KBM-7 (cell line): ENCODE measurements around the gene ELMO3.

ENCODE experiments used
- DNase-seq: peaks from one replicate; pipeline ENCODE4 v3.0.0-alpha.2; 2015
- in situ Hi-C: fragments of 300-500 bp; cut with MboI; formaldehyde crosslinking; loops from 2 replicates; pipeline ENCODE4 v1.14.3; 2020; ENCODE audit warnings: low sequenced_read_pairs, low pct_unique_long_range_greater_than_20kb, mixed read lengths

Gene ELMO3

GRCh38 chr16:67177743-67178699 is 20.9 kb upstream of the ELMO3 start:
- in situ Hi-C loops, result no loop called here
- DNase-seq, result no peak

GRCh38 chr16:67179421-67180080 is 19.4 kb upstream of the ELMO3 start:
- DNase-seq, result peak; percentile 25
- in situ Hi-C loops, result no loop called here

GRCh38 chr16:67180166-67180565 is 18.8 kb upstream of the ELMO3 start:
- in situ Hi-C loops, result no loop called here
- DNase-seq, result no peak

DNA sequence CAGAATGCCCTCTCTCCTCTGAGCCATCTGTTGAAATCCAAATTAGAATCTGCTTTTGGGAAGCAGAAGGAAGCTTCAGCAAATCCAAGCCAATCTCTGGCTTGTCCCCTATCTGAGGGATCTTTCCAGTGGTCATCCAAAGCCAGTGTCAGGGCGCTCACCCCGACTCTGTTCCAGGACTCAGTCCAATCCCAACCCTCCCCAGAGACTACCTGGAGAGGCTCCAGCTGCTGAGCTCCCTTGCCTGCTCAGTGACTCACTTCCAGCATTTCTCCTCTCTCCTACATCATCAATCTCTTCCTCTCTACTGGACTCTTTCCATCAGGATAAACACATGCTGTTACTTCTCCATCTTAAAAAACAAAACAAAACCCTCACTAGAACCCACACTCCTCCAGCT is 17.6 kb upstream of the ELMO3 start:
- in situ Hi-C loops, result no loop called here

GRCh38 chr16:67182288-67182687 is 16.6 kb upstream of the ELMO3 start:
- in situ Hi-C loops, result no loop called here
- DNase-seq, result peak; percentile 27

More for the DNA sequence above, 17.6 kb upstream of the ELMO3 start:
- DNase-seq, result no peak

GRCh38 chr16:67183284-67183626 is 15.7 kb upstream of the ELMO3 start:
- in situ Hi-C loops, result no loop called here

DNA sequence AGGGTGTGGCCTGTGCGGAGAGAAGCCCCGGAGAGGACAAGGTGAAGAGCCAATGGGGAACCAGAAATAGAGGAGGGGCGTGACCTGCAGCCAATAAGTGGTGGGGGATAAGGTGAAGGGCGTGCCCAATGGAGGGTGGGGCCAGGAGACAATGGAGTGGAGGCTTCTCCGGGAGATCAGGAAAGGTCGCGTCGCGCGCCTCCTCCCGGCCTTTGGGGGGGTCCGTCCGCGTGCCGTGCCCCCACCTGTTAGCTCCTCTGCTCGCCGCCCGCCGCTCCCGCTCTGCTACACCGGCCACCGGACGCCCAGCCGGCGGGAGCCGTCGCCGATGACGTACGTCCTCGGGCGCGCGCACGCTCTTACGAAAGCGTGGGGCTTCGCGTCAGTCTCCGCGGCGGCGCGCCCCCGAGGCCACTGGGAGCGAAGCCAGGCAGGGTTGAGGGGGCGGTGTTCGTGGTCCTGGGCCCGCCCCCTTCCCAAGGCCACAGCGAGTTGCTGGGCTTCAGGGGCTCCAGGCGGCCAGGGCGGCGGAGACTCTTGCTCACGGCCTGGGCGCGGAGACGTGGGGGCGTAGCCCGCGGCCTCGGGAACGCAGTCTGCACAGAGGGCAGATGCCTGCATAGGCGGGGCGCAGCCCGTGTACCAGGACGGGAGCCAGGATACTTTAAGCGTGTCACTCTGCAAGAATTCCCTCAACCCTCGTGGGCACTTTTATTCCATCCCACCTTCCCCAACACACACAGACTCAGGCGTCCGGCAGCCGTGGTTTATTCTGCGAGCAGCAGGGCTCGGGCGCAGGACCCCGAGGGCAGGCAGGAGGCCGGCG is 15.1 kb upstream of the ELMO3 start, which contains the start of gene MATCAP1:
TSS of gene MATCAP1 (minus strand) at position 337 of the 826 bp plus-strand sequence. CDS start 3,353 bp downstream, outside the sequence.
- peak; percentile 98 for DNase-seq
- in situ Hi-C loops, result no loop called here

More at GRCh38 chr16:67183284-67183626, 15.7 kb upstream of the ELMO3 start:
- no peak for DNase-seq

- in situ Hi-C loops, result no loop called here
- no peak for DNase-seq
These were observed 14.4 kb upstream of the ELMO3 start for GRCh38 chr16:67184453-67184994.

DNA sequence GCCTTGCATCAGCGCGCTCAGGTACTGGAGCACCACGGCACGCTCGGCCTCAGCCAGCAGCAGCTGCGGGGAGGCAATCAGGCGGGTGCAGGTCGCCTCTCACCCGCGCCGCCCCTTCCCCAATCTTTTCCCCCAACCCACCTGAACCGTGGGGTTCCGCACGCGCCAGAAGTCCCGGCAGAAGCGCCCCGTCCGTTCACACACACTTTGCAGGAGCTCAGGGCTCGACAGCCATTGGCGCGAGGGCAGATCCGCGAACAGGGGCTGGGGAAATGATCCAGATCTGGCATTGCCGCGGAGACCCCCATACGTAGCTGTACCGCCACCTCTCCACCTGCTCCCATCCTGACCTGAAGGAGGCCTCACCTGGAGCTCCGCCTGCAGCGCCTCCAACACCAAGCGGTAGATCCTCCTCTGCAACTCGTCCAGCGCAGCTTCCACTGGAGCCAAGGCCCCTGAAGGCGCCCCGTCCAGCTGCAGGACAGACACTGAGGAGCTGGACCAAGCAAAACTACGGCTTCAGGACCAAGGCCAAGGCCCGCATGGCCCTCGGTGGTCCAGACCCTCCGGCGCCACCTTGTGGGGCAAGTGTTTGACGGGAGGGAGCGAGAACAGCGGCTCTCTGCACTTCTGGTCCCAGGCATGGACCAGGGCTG is 13.8 kb upstream of the ELMO3 start:
- peak; percentile 88 for DNase-seq
- in situ Hi-C loops, result no loop called here

- no peak for DNase-seq
- in situ Hi-C loops, result no loop called here
These were observed 13.2 kb upstream of the ELMO3 start for GRCh38 chr16:67185651-67186134.

DNA sequence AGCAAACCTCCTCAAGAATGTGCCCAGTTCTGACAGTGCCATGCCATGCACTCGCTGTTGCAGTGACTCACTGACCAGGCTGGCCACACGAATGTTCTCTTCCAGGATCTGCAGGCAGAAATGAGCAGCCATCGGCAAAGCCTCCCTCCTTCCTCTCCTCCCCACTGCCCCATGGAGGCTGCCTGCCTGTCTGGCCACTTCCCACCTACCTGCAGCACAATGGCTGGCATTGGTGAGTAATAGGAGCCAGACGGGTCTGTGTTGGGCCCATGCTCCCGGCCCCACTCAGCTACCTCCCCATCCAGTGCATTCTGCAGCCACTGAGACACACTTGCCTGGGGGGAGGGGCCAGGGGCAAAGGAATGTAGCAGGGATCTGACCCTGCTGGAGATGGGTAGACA is 12.4 kb upstream of the ELMO3 start:
- in situ Hi-C loops, result no loop called here
- DNase-seq, result no peak

- in situ Hi-C loops, result no loop called here
These were observed 11.6 kb upstream of the ELMO3 start for GRCh38 chr16:67187175-67187890.

DNA sequence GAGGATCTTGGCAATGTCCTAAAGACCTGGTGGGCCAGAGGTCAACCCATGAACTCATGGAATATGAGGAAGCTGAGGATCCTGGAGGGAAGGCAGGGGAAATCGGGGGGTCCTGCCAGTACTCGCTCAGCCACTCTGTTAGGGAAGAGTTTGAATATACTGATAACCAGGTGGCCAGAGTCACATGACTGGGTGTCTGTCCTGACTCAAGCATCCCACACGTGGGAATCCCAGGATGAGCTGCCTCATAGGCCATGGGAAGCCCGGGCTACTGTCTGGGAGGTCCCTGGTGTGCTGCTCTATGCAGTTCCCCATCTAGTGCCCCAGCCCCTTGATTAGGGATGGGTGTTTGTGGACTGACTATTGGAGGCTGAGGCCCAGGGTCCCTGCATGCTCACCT is 10.6 kb upstream of the ELMO3 start:
- DNase-seq, result no peak
- in situ Hi-C loops, result no loop called here

More at GRCh38 chr16:67187175-67187890, 11.6 kb upstream of the ELMO3 start:
- no peak for DNase-seq

DNA sequence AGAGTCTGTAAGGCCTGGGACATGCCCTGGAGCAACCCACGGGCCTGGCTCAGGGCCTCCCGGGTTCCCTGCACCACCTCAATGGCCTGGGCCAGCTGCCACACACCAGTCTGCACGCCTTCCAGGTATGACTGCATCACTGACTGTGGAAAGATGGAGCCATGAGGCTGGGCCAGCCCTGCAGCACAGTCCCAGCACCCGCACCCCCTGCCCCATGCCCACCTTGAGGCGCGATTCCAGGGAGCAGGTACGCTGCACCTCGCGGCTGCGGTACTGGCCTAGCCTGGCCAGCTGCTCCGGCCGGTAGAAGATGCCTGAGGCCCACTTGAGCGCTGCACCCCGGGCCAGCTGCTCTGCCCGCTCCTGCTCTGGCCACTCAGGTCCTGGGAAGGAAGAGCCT is 10.1 kb upstream of the ELMO3 start:
- in situ Hi-C loops, result no loop called here
- no peak for DNase-seq

DNA sequence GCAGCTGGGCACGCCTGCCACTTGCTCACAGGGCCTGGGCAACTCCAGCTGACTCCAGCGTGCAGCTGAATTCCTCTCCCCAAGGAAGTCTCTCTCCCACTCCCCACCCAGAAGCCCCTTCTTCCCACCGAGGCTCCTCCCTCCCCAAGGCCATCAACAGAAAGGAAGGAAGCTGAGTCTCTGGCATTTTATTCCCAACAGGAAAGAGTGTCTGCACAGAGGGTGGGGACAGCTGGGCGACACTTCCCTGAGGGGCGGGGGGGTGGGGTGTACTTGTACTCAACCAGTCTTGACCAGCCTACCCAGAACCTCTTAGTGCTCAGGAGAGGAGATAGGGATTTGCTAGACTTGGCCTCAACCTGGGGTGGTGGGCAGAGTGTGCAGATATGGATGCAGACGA is 8.9 kb upstream of the ELMO3 start, which contains the start of gene EXOC3L1:
TSS of gene EXOC3L1 (minus strand) at position 96 of the 400 bp plus-strand sequence. CDS start 460 bp downstream, outside the sequence.
- in situ Hi-C loops, result no loop called here
- no peak for DNase-seq

GRCh38 chr16:67190448-67191399 is 8.2 kb upstream of the ELMO3 start:
- no peak for DNase-seq

More at GRCh38 chr16:67190448-67191399, 8.2 kb upstream of the ELMO3 start:
- in situ Hi-C loops, result no loop called here
